Posterior cingulate gyrus (tissue), 11 donors: ENCODE results near the gene C1orf21.

Source experiments
- DNase-seq, 10 donors: peaks; one replicate each; pipeline versions ENCODE4 v3.0.0 to v3.0.0-alpha.2; 2020 to 2021; ENCODE audit warnings: mixed read lengths in 3 of 10
- intact Hi-C: fragments of 100-400 bp; cut with DNase I; formaldehyde crosslinking; loops from one replicate; pipeline ENCODE4 v1.15.1; 2023

C1orf21 gene

GRCh38 chr1:184438363-184438762 lies 51.5 kb downstream of the C1orf21 start:
- intact Hi-C loops = no loop called here
- DNase-seq = no peak

- intact Hi-C loops = no loop called here
- no peak for DNase-seq
Measured at GRCh38 chr1:184442260-184442659, 55.4 kb downstream of the C1orf21 start.

GRCh38 chr1:184443201-184443600 lies 56.4 kb downstream of the C1orf21 start:
- DNase-seq = no peak
- intact Hi-C loops = no loop called here

- intact Hi-C loops = no loop called here
- no peak for DNase-seq
Measured at GRCh38 chr1:184443624-184444023, 56.8 kb downstream of the C1orf21 start.

- intact Hi-C loops = no loop called here
- DNase-seq = no peak
Measured at GRCh38 chr1:184445997-184446396, 59.2 kb downstream of the C1orf21 start.

GRCh38 chr1:184447651-184448185 lies 60.9 kb downstream of the C1orf21 start:
- intact Hi-C loops = no loop called here
- DNase-seq = no peak

GRCh38 chr1:184449916-184450315 lies 63.1 kb downstream of the C1orf21 start:
- no peak for DNase-seq
- intact Hi-C loops = no loop called here

GRCh38 chr1:184455786-184456185 lies 69.0 kb downstream of the C1orf21 start:
- no peak for DNase-seq
- intact Hi-C loops = no loop called here

GRCh38 chr1:184456189-184456588 lies 69.4 kb downstream of the C1orf21 start:
- intact Hi-C loops = no loop called here

GRCh38 chr1:184457500-184457899 lies 70.7 kb downstream of the C1orf21 start:
- intact Hi-C loops = no loop called here
- peak in 2 of 10 donors; percentile 17 to 23 for DNase-seq

More at GRCh38 chr1:184456189-184456588, 69.4 kb downstream of the C1orf21 start:
- no peak for DNase-seq

- no peak for DNase-seq
- intact Hi-C loops = no loop called here
Measured at GRCh38 chr1:184461321-184461720, 74.5 kb downstream of the C1orf21 start.

- intact Hi-C loops = no loop called here
Measured at GRCh38 chr1:184462155-184462554, 75.3 kb downstream of the C1orf21 start.

GRCh38 chr1:184462990-184463389 lies 76.2 kb downstream of the C1orf21 start:
- intact Hi-C loops = no loop called here
- no peak for DNase-seq

More at GRCh38 chr1:184462155-184462554, 75.3 kb downstream of the C1orf21 start:
- no peak for DNase-seq

GRCh38 chr1:184463680-184464079 lies 76.9 kb downstream of the C1orf21 start:
- intact Hi-C loops = no loop called here
- no peak for DNase-seq

GRCh38 chr1:184464757-184465156 lies 77.9 kb downstream of the C1orf21 start:
- no peak for DNase-seq
- intact Hi-C loops = no loop called here

GRCh38 chr1:184465489-184466146 lies 78.8 kb downstream of the C1orf21 start:
- DNase-seq = peak in 1 of 10 donors; percentile 66
- intact Hi-C loops = no loop called here

- DNase-seq = no peak
- intact Hi-C loops = no loop called here
Measured at GRCh38 chr1:184467295-184467694, 80.5 kb downstream of the C1orf21 start.

- DNase-seq = no peak
- intact Hi-C loops = no loop called here
Measured at GRCh38 chr1:184469396-184469795, 82.6 kb downstream of the C1orf21 start.

GRCh38 chr1:184471686-184472085 lies 84.9 kb downstream of the C1orf21 start:
- no peak for DNase-seq
- intact Hi-C loops = no loop called here

- intact Hi-C loops = no loop called here
- DNase-seq = no peak
Measured at GRCh38 chr1:184472136-184472535, 85.3 kb downstream of the C1orf21 start.

GRCh38 chr1:184473176-184473966 lies 86.5 kb downstream of the C1orf21 start:
- intact Hi-C loops = no loop called here
- DNase-seq = no peak

GRCh38 chr1:184476187-184476586 lies 89.4 kb downstream of the C1orf21 start:
- intact Hi-C loops = no loop called here
- no peak for DNase-seq
